ENCODE measurements around the gene GTF2H2.
"Not testable (repeated sequence)": the region's sequence is repeated elsewhere in the genome, so short reads cannot be mapped to it uniquely, and the experiment has no call there.

Gene GTF2H2

GRCh38 chr5:71067262-71067928, at the start of gene GTF2H2:
Gene GTF2H2, minus strand, starts transcription at chr5:71067676. Its CDS starts 4,913 bp downstream, at chr5:71062763.
- H3K36me3 ChIP-seq (ENCODE audit: insufficient read depth, low read length); H3K4me3 ChIP-seq; H3K9ac ChIP-seq (ENCODE audit: insufficient read length); DNase-seq (ENCODE audit: low read depth, low spot score); H3K9me3 ChIP-seq (ENCODE audit: low read depth, low read length); H3K27ac ChIP-seq: not testable (repeated sequence)

GRCh38 chr5:71109730-71110275, 42.3 kb upstream of the GTF2H2 start:
- DNase-seq (ENCODE audit: low read depth, low spot score); H3K9me3 ChIP-seq (ENCODE audit: low read depth, low read length); H3K36me3 ChIP-seq (ENCODE audit: insufficient read depth, low read length); H3K9ac ChIP-seq (ENCODE audit: insufficient read length); H3K4me3 ChIP-seq; H3K27ac ChIP-seq: not testable (repeated sequence)

- not testable (repeated sequence) for H3K36me3 ChIP-seq (ENCODE audit: insufficient read depth, low read length); H3K9ac ChIP-seq (ENCODE audit: insufficient read length); H3K4me3 ChIP-seq; H3K9me3 ChIP-seq (ENCODE audit: low read depth, low read length); H3K27ac ChIP-seq; DNase-seq (ENCODE audit: low read depth, low spot score)
Observed at GRCh38 chr5:71099996-71100395, 32.5 kb upstream of the GTF2H2 start.

GRCh38 chr5:71097930-71098203, 30.4 kb upstream of the GTF2H2 start:
- H3K4me3 ChIP-seq; H3K9me3 ChIP-seq (ENCODE audit: low read depth, low read length); H3K27ac ChIP-seq; H3K36me3 ChIP-seq (ENCODE audit: insufficient read depth, low read length); H3K9ac ChIP-seq (ENCODE audit: insufficient read length); DNase-seq (ENCODE audit: low read depth, low spot score): not testable (repeated sequence)

- not testable (repeated sequence) for H3K4me3 ChIP-seq; H3K9ac ChIP-seq (ENCODE audit: insufficient read length); DNase-seq (ENCODE audit: low read depth, low spot score); H3K27ac ChIP-seq; H3K36me3 ChIP-seq (ENCODE audit: insufficient read depth, low read length); H3K9me3 ChIP-seq (ENCODE audit: low read depth, low read length)
Observed at GRCh38 chr5:71097173-71097929, 29.9 kb upstream of the GTF2H2 start.

GRCh38 chr5:71089773-71090172, 22.3 kb upstream of the GTF2H2 start:
- H3K9me3 ChIP-seq (ENCODE audit: low read depth, low read length); H3K9ac ChIP-seq (ENCODE audit: insufficient read length); H3K27ac ChIP-seq; DNase-seq (ENCODE audit: low read depth, low spot score); H3K36me3 ChIP-seq (ENCODE audit: insufficient read depth, low read length); H3K4me3 ChIP-seq: not testable (repeated sequence)

- H3K9ac ChIP-seq (ENCODE audit: insufficient read length); H3K4me3 ChIP-seq; H3K36me3 ChIP-seq (ENCODE audit: insufficient read depth, low read length); DNase-seq (ENCODE audit: low read depth, low spot score); H3K27ac ChIP-seq; H3K9me3 ChIP-seq (ENCODE audit: low read depth, low read length): not testable (repeated sequence)
Observed at GRCh38 chr5:71088754-71089153, 21.3 kb upstream of the GTF2H2 start.

- H3K36me3 ChIP-seq (ENCODE audit: insufficient read depth, low read length); H3K9ac ChIP-seq (ENCODE audit: insufficient read length); H3K9me3 ChIP-seq (ENCODE audit: low read depth, low read length); DNase-seq (ENCODE audit: low read depth, low spot score); H3K27ac ChIP-seq; H3K4me3 ChIP-seq: not testable (repeated sequence)
Observed at GRCh38 chr5:71086145-71086544, 18.7 kb upstream of the GTF2H2 start.

- H3K36me3 ChIP-seq (ENCODE audit: insufficient read depth, low read length); H3K9me3 ChIP-seq (ENCODE audit: low read depth, low read length); H3K4me3 ChIP-seq; H3K27ac ChIP-seq; DNase-seq (ENCODE audit: low read depth, low spot score); H3K9ac ChIP-seq (ENCODE audit: insufficient read length): not testable (repeated sequence)
Observed at GRCh38 chr5:71084280-71085063, 17.0 kb upstream of the GTF2H2 start.

- not testable (repeated sequence) for H3K27ac ChIP-seq; H3K9me3 ChIP-seq (ENCODE audit: low read depth, low read length); H3K4me3 ChIP-seq; DNase-seq (ENCODE audit: low read depth, low spot score); H3K9ac ChIP-seq (ENCODE audit: insufficient read length); H3K36me3 ChIP-seq (ENCODE audit: insufficient read depth, low read length)
Observed at GRCh38 chr5:71082898-71083297, 15.4 kb upstream of the GTF2H2 start.

- DNase-seq (ENCODE audit: low read depth, low spot score); H3K36me3 ChIP-seq (ENCODE audit: insufficient read depth, low read length); H3K9me3 ChIP-seq (ENCODE audit: low read depth, low read length); H3K4me3 ChIP-seq; H3K27ac ChIP-seq; H3K9ac ChIP-seq (ENCODE audit: insufficient read length): not testable (repeated sequence)
Observed at GRCh38 chr5:71082340-71082739, 14.9 kb upstream of the GTF2H2 start.

GRCh38 chr5:71061322-71061721, 6.2 kb downstream of the GTF2H2 start:
- H3K9me3 ChIP-seq (ENCODE audit: low read depth, low read length); DNase-seq (ENCODE audit: low read depth, low spot score); H3K9ac ChIP-seq (ENCODE audit: insufficient read length); H3K36me3 ChIP-seq (ENCODE audit: insufficient read depth, low read length); H3K4me3 ChIP-seq; H3K27ac ChIP-seq: not testable (repeated sequence)

GRCh38 chr5:71059426-71059825, 8.1 kb downstream of the GTF2H2 start:
- not testable (repeated sequence) for DNase-seq (ENCODE audit: low read depth, low spot score); H3K27ac ChIP-seq; H3K9ac ChIP-seq (ENCODE audit: insufficient read length); H3K36me3 ChIP-seq (ENCODE audit: insufficient read depth, low read length); H3K9me3 ChIP-seq (ENCODE audit: low read depth, low read length); H3K4me3 ChIP-seq

GRCh38 chr5:71044808-71045207, 22.7 kb downstream of the GTF2H2 start:
- H3K9me3 ChIP-seq (ENCODE audit: low read depth, low read length); H3K4me3 ChIP-seq; H3K36me3 ChIP-seq (ENCODE audit: insufficient read depth, low read length); H3K9ac ChIP-seq (ENCODE audit: insufficient read length); DNase-seq (ENCODE audit: low read depth, low spot score); H3K27ac ChIP-seq: not testable (repeated sequence)
